ENCODE measurements around the gene CYP2W1.

DNA sequence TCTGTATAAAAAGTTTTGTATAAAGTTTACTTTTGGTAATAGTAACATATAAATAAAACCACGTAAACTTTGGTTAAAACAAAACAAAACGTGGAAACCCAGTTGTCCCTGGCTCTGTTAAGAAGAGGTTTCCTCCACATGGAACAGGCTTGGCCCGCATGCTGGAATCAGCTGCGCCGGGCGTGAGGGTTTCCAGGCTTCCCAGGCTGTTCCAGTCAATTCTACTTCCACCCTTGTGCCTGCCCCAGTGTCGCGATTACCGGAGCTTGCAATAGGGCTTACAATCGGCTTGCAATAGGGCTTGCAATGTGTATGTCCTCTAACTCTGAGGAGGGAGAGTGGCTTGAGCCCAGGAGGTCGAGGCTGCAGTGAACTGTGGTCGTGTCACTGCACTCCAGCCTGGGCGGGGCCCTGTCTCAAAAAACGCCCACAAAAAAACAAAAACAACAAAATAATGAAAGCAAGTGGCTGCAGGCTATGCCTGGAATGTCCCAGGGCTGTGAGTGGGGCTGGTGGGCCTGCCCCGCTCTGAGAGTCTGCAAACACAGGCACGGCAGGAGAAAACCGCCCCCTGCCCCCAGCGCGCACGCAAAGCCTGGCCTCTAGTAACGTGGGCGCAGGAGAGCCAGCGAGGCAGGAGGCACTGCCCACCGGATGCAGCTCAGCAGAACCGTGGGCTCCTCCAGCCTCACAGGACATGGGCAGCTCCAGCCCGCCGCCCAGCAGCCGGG is 16.3 kb downstream of the CYP2W1 start:
- TF ChIP-seq EGR1 (IDR thresholded peaks at IDR 0.05; ENCODE audit: low read depth) (no peak), YY1 (IDR thresholded peaks at IDR 0.05; ENCODE audit: extremely low read depth, insufficient replicate concordance, low read depth, low read length) (no peak), POLR2A (IDR thresholded peaks at IDR 0.05; ENCODE audit: borderline replicate concordance, extremely low read depth, insufficient read depth, insufficient read length) (no peak), EZH2phosphoT487 (IDR thresholded peaks at IDR 0.05; ENCODE audit: borderline replicate concordance) (no peak), CEBPB (IDR thresholded peaks at IDR 0.05; ENCODE audit: low read depth) (no peak), ZFX (IDR thresholded peaks at IDR 0.05) (no peak), REST (IDR thresholded peaks at IDR 0.05; ENCODE audit: low read depth) (no peak), SP1 (IDR thresholded peaks at IDR 0.05; ENCODE audit: low read depth) (no peak)
- TF ChIP-seq, protein P1, sequence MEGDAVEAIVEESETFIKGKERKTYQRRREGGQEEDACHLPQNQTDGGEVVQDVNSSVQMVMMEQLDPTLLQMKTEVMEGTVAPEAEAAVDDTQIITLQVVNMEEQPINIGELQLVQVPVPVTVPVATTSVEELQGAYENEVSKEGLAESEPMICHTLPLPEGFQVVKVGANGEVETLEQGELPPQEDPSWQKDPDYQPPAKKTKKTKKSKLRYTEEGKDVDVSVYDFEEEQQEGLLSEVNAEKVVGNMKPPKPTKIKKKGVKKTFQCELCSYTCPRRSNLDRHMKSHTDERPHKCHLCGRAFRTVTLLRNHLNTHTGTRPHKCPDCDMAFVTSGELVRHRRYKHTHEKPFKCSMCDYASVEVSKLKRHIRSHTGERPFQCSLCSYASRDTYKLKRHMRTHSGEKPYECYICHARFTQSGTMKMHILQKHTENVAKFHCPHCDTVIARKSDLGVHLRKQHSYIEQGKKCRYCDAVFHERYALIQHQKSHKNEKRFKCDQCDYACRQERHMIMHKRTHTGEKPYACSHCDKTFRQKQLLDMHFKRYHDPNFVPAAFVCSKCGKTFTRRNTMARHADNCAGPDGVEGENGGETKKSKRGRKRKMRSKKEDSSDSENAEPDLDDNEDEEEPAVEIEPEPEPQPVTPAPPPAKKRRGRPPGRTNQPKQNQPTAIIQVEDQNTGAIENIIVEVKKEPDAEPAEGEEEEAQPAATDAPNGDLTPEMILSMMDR (IDR thresholded peaks at IDR 0.05 in 2 of 3, conservative IDR thresholded peaks at IDR 0.05 in 1 of 3; ENCODE audit: borderline replicate concordance in 1 of 3, insufficient read depth in 1 of 3, low read depth in 2 of 3, low read length in 2 of 3): no peak
